A549 treated with AZD2906 at 1 μM for 4 hours (cell line): ENCODE data around the gene GSX2. TPM values are rescaled to one million over a fixed set of nuclear protein-coding genes. Genes with fewer than 3 reads are reported as not detected.

Experiments
- total RNA-seq: library from RNA; stranded (reverse); fragments of 200-300 nt; extraction: Qiagen RNA extraction; gene quantifications from 5 replicates; pipeline ENCODE4 v1.2.3, GENCODE V29; 2022

GSX2 gene
- not detected in 5 replicates for total RNA-seq

GRCh38 chr4:54099748-54100574, at the start of gene GSX2:
TSS of gene GSX2 (plus strand) at chr4:54100163. CDS start at chr4:54100345, 182 bp downstream.

GRCh38 chr4:54064317-54065111, 35.4 kb upstream of the GSX2 start, which contains the start of gene CHIC2:
TSS of gene CHIC2 (minus strand) at chr4:54064605. CDS start at chr4:54064300, 305 bp downstream.

Other genes starting within 250 kb of the GSX2 start
- 7.6 to 9.7 TPM (median 9.0 TPM) in 5 replicates for gene CHIC2, start 35.6 kb upstream of the GSX2 start, total RNA-seq
- 0.29 to 0.84 TPM (median 0.45 TPM) in 5 replicates for gene PDGFRA, start 129.1 kb downstream of the GSX2 start, total RNA-seq